Measurements from ENCODE around the gene MYBPC3. TPM values are rescaled to one million over a fixed set of nuclear protein-coding genes. Genes with fewer than 3 reads are reported as not detected.
A peak's percentile ranks its signal among the peaks of the same experiment; 100 is the strongest.

MYBPC3 gene
- total RNA-seq, 2 donors from 2014 or later = not detected

- H3K9me3 ChIP-seq = no peaks in the 10 kb centered on the region
- ATAC-seq (ENCODE audit: insufficient number of reproducible peaks, low FRiP score, low read depth) (no peak), DNase-seq (ENCODE audit: low spot score) (no peak)
- H3K27ac ChIP-seq = peak overlapping the region in 1 of 2 donors; percentile 71
- TF ChIP-seq, protein P1, sequence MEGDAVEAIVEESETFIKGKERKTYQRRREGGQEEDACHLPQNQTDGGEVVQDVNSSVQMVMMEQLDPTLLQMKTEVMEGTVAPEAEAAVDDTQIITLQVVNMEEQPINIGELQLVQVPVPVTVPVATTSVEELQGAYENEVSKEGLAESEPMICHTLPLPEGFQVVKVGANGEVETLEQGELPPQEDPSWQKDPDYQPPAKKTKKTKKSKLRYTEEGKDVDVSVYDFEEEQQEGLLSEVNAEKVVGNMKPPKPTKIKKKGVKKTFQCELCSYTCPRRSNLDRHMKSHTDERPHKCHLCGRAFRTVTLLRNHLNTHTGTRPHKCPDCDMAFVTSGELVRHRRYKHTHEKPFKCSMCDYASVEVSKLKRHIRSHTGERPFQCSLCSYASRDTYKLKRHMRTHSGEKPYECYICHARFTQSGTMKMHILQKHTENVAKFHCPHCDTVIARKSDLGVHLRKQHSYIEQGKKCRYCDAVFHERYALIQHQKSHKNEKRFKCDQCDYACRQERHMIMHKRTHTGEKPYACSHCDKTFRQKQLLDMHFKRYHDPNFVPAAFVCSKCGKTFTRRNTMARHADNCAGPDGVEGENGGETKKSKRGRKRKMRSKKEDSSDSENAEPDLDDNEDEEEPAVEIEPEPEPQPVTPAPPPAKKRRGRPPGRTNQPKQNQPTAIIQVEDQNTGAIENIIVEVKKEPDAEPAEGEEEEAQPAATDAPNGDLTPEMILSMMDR (IDR thresholded peaks at IDR 0.05) = no peak
- no peaks in the 10 kb centered on the region for H3K27me3 ChIP-seq (replicated peaks; ENCODE audit: insufficient read depth)
- no peak overlapping the region for H3K4me3 ChIP-seq
- no peaks in the 10 kb centered on the region for H3K36me3 ChIP-seq
- H3K4me1 ChIP-seq (ENCODE audit: control insufficient read depth in 1 of 2, low read depth in 2 of 2) = no peaks in the 10 kb centered on the region
Observed at GRCh38 chr11:47393163-47394049, 40.9 kb upstream of the MYBPC3 start.

GRCh38 chr11:47392546-47393162 is 40.2 kb upstream of the MYBPC3 start:
- H3K4me1 ChIP-seq (ENCODE audit: control insufficient read depth in 1 of 2, low read depth in 2 of 2) = no peaks in the 10 kb centered on the region
- no peaks in the 10 kb centered on the region for H3K9me3 ChIP-seq
- H3K27ac ChIP-seq = peak overlapping the region in 1 of 2 donors; percentile 44
- H3K36me3 ChIP-seq = no peaks in the 10 kb centered on the region
- no peak overlapping the region for H3K4me3 ChIP-seq
- no peak for DNase-seq (ENCODE audit: low spot score)
- TF ChIP-seq, protein P1 (IDR thresholded peaks at IDR 0.05) = no peak
- no peaks in the 10 kb centered on the region for H3K27me3 ChIP-seq (replicated peaks; ENCODE audit: insufficient read depth)
- no peak for ATAC-seq (ENCODE audit: insufficient number of reproducible peaks, low FRiP score, low read depth)

GRCh38 chr11:47391711-47392432 is 39.4 kb upstream of the MYBPC3 start:
- no peak overlapping the region for H3K4me3 ChIP-seq
- H3K27ac ChIP-seq = peak overlapping the region in 1 of 2 donors; percentile 44
- ATAC-seq (ENCODE audit: insufficient number of reproducible peaks, low FRiP score, low read depth) = no peak
- H3K27me3 ChIP-seq (replicated peaks; ENCODE audit: insufficient read depth) = no peaks in the 10 kb centered on the region
- DNase-seq (ENCODE audit: low spot score) = no peak
- H3K36me3 ChIP-seq = no peaks in the 10 kb centered on the region
- TF ChIP-seq, protein P1 (IDR thresholded peaks at IDR 0.05) = no peak
- no peaks in the 10 kb centered on the region for H3K9me3 ChIP-seq
- no peaks in the 10 kb centered on the region for H3K4me1 ChIP-seq (ENCODE audit: control insufficient read depth in 1 of 2, low read depth in 2 of 2)

DNA sequence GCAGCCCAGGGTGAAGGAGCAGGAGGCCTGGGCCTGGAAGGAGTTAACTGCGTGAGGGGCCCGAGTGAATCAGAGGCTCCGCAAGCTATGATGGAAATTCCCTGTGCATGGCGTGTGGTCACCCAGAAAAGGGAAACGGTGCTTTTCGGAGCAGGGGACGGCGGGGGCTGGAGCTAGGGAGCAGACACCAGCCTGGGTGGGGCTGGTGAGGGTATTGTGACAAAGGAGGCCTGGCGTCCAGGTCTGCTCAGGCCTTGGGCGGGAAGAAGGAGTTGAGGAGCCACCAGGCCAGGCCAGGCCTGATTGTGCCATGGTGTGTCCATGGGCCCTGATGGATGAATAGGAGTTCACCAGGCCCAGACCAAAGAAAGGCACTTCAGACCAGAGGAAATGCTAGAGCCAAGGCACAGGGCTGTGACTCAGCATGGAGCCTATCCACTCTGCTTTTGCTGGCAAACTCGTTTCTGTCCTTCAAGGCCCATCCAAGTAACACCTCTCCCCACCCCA is 38.6 kb upstream of the MYBPC3 start:
- TF ChIP-seq, protein P1 (IDR thresholded peaks at IDR 0.05) = no peak
- DNase-seq (ENCODE audit: low spot score) = no peak
- Histone ChIP-seq H3K36me3 (no peaks in the 10 kb centered on the region), H3K4me1 (ENCODE audit: control insufficient read depth in 1 of 2, low read depth in 2 of 2) (no peaks in the 10 kb centered on the region), H3K27me3 (replicated peaks; ENCODE audit: insufficient read depth) (no peaks in the 10 kb centered on the region), H3K9me3 (no peaks in the 10 kb centered on the region), H3K27ac (peak overlapping the region in 1 of 2 donors; percentile 45), H3K4me3 (no peak overlapping the region)
- ATAC-seq (ENCODE audit: insufficient number of reproducible peaks, low FRiP score, low read depth) = no peak

- no peak overlapping the region for H3K4me3 ChIP-seq
- H3K4me1 ChIP-seq (ENCODE audit: control insufficient read depth in 1 of 2, low read depth in 2 of 2) = no peaks in the 10 kb centered on the region
- H3K27ac ChIP-seq = peak overlapping the region in 1 of 2 donors; percentile 45
- TF ChIP-seq, protein P1 (IDR thresholded peaks at IDR 0.05) = no peak
- DNase-seq (ENCODE audit: low spot score) (no peak), ATAC-seq (ENCODE audit: insufficient number of reproducible peaks, low FRiP score, low read depth) (no peak)
- H3K36me3 ChIP-seq = no peaks in the 10 kb centered on the region
- H3K9me3 ChIP-seq = no peaks in the 10 kb centered on the region
- H3K27me3 ChIP-seq (replicated peaks; ENCODE audit: insufficient read depth) = no peaks in the 10 kb centered on the region
Observed at GRCh38 chr11:47390422-47390760, 37.9 kb upstream of the MYBPC3 start.
